PC-3 (cell line): ENCODE results near the gene GALNT2. TPM values are rescaled to one million over a fixed set of nuclear protein-coding genes. Genes with fewer than 3 reads are reported as not detected.

Experiments
- ATAC-seq: fragments of 200-7000 bp; cut with Tn5 transposase; 2 replicates; pipeline ENCODE4 v1.9.1; 2020; ENCODE audit warnings: mild to moderate bottlenecking, moderate library complexity
- BruUV-seq: library from RNA; stranded (reverse); fragments of 400-500 nt; replicated peaks from 2 replicates; lab custom pipeline; 2021; lab: Mats Ljungman, UMichigan
- CTCF ChIA-PET: fragments of 300-600 bp; sonication (Branson Sonifier 250); formaldehyde crosslinking; loops from one replicate; lab custom pipeline; 2022; ENCODE audit warnings: antibody characterized with exemption; lab: Charles Lee
- POLR2A ChIA-PET: fragments of 300-600 bp; sonication (Branson Sonifier 250); formaldehyde crosslinking; loops from one replicate; lab custom pipeline; 2022; ENCODE audit warnings: antibody characterized with exemption; ENCODE audit not compliant: unreplicated experiment; lab: Charles Lee
- DNase-seq: peaks from one replicate; pipeline ENCODE4 v3.0.0-alpha.2; 2015
- H2AFZ ChIP-seq: fragments of 300-600 bp; sonication (generic); 2 replicates; pipeline ENCODE4 v1.6.0; 2016; ENCODE audit warnings: antibody characterized with exemption, low read length
- H3F3A ChIP-seq: fragments of 300-600 bp; sonication (generic); one replicate; pipeline ENCODE4 v1.6.0; 2017; ENCODE audit warnings: antibody characterized with exemption, low read length, control low read depth, mild to moderate bottlenecking; ENCODE audit not compliant: unreplicated experiment
- H3K27ac ChIP-seq: fragments of 300-600 bp; sonication (generic); 2 replicates; pipeline ENCODE4 v1.5.1; 2016; ENCODE audit warnings: mild to moderate bottlenecking, low read length
- H3K27me3 ChIP-seq: fragments of 300-600 bp; sonication (generic); 2 replicates; pipeline ENCODE4 v1.6.1; 2016; ENCODE audit warnings: low read length, mixed read lengths
- H3K36me3 ChIP-seq: fragments of 300-600 bp; sonication (generic); 2 replicates; pipeline ENCODE4 v1.6.1; 2016; ENCODE audit warnings: low read depth, mixed run types, low read length, mixed read lengths
- H3K4me1 ChIP-seq: fragments of 300-600 bp; sonication (generic); 2 replicates; pipeline ENCODE4 v1.5.1; 2016; ENCODE audit warnings: low read length; ENCODE audit not compliant: insufficient read depth
- H3K4me2 ChIP-seq: fragments of 300-600 bp; sonication (generic); 2 replicates; pipeline ENCODE4 v1.6.0; 2016; ENCODE audit warnings: low read length
- H3K4me3 ChIP-seq: fragments of 300-600 bp; sonication (generic); 2 replicates; pipeline ENCODE4 v1.5.1; 2016; ENCODE audit warnings: mild to moderate bottlenecking, low read length, mixed read lengths
- H3K79me2 ChIP-seq: fragments of 300-600 bp; sonication (generic); 2 replicates; pipeline ENCODE4 v1.6.1; 2017; ENCODE audit warnings: low read length, mixed read lengths
- H3K9ac ChIP-seq: fragments of 300-600 bp; sonication (generic); 2 replicates; pipeline ENCODE4 v1.6.0; 2016; ENCODE audit warnings: mild to moderate bottlenecking, low read length
- H3K9me2 ChIP-seq: fragments of 300-600 bp; sonication (generic); replicated peaks from 2 replicates; pipeline ENCODE4 v1.6.1; 2016; ENCODE audit warnings: mixed run types, low read length, mixed read lengths
- H3K9me3 ChIP-seq: fragments of 300-600 bp; sonication (generic); 2 replicates; pipeline ENCODE4 v1.6.1; 2016; ENCODE audit warnings: low read length, mixed read lengths
- H4K20me1 ChIP-seq: fragments of 300-600 bp; sonication (generic); 2 replicates; pipeline ENCODE4 v1.6.1; 2016; ENCODE audit warnings: low read length, mixed read lengths
- CTCF ChIP-seq: fragments of 300-600 bp; sonication (generic); conservative IDR thresholded peaks from 2 replicates; pipeline ENCODE4 v1.5.1; 2017; ENCODE audit warnings: antibody characterized with exemption, low read depth, mild to moderate bottlenecking, low read length
- EZH2 ChIP-seq: fragments of 300-600 bp; sonication (generic); IDR thresholded peaks from one replicate; pipeline ENCODE4 v1.6.1; 2017; ENCODE audit warnings: antibody characterized with exemption, mild to moderate bottlenecking, low read length; ENCODE audit not compliant: unreplicated experiment
- EZH2phosphoT487 ChIP-seq: fragments of 300-600 bp; sonication (generic); IDR thresholded peaks from 2 replicates; pipeline ENCODE4 v1.6.1; 2018; ENCODE audit warnings: mild to moderate bottlenecking, antibody characterized with exemption, low read length, borderline replicate concordance
- intact Hi-C: fragments of 100-400 bp; cut with micrococcal nuclease; formaldehyde crosslinking; loops from 2 replicates; pipeline ENCODE4 v1.9.0; 2023
- total RNA-seq: library from RNA; depleted of rRNA; stranded (reverse); fragments of >200 nt; gene quantifications from 2 replicates; pipeline ENCODE4 v1.2.3, GENCODE V29; 2014

GALNT2 gene
- total RNA-seq, 1 experiment from 2014 or later: 182 TPM

- Histone ChIP-seq H3K9me3 (no peaks in the 10 kb centered on the region), H3K79me2 (no peaks in the 10 kb centered on the region), H3K27ac (no peak overlapping the region), H3K9me2 (no peaks in the 10 kb centered on the region), H3K4me2 (no peak overlapping the region), H3K27me3 (no peaks in the 10 kb centered on the region), H3K36me3 (peaks cover 32% of the 10 kb centered on the region; the same call in 1 of the 2 replicates), H3F3A (no peaks in the 10 kb centered on the region), H3K4me3 (no peak overlapping the region), H4K20me1 (no peaks in the 10 kb centered on the region), H3K4me1 (no peaks in the 10 kb centered on the region), H3K9ac (no peak overlapping the region), H2AFZ (no peak overlapping the region)
- no peak for ATAC-seq
- ChIA-PET CTCF (no interaction called here), POLR2A (no interaction called here)
- intact Hi-C loops: no loop called here
- TF ChIP-seq EZH2 (no peak), CTCF (no peak), EZH2phosphoT487 (no peak)
- BruUV-seq: no TSS peak
- DNase-seq: no peak
Measured at GRCh38 chr1:230282157-230282556, 215.1 kb downstream of the GALNT2 start.

GRCh38 chr1:230283678-230284077, 216.6 kb downstream of the GALNT2 start:
- CTCF ChIA-PET: no interaction called here
- POLR2A ChIA-PET: no interaction called here
- intact Hi-C loops: no loop called here

More at GRCh38 chr1:230283678-230284077, 216.6 kb downstream of the GALNT2 start:
- Histone ChIP-seq H3K9ac (no peak overlapping the region), H3K4me1 (no peaks in the 10 kb centered on the region), H3K9me2 (no peaks in the 10 kb centered on the region), H3K4me3 (no peak overlapping the region), H3K36me3 (peaks cover 24% of the 10 kb centered on the region; the same call in 1 of the 2 replicates), H2AFZ (no peak overlapping the region), H3K4me2 (no peak overlapping the region), H3K27ac (no peak overlapping the region), H3K27me3 (no peaks in the 10 kb centered on the region), H3K79me2 (no peaks in the 10 kb centered on the region), H3F3A (no peaks in the 10 kb centered on the region), H4K20me1 (no peaks in the 10 kb centered on the region), H3K9me3 (no peaks in the 10 kb centered on the region)
- ATAC-seq (no peak), DNase-seq (no peak)
- TF ChIP-seq EZH2phosphoT487 (no peak), CTCF (no peak), EZH2 (no peak)
- BruUV-seq: no TSS peak
